Stimulated activated CD8-positive, alpha-beta memory T cell treated with anti-CD3 and anti-CD28 coated beads, Interleukin-12 subunit alpha, Interleukin-12 subunit beta, amount 100 ng/mL, for 24 hours (primary cell): ENCODE data around the gene ASB6.
"Not testable (repeated sequence)": the region's sequence is repeated elsewhere in the genome, so short reads cannot be mapped to it uniquely, and the experiment has no call there.

Experiments used
- DNase-seq: peaks from one replicate; pipeline ENCODE4 v3.0.0-alpha.2; 2020; ENCODE audit errors: extremely low read depth

The ASB6 gene

GRCh38 chr9:129667378-129667777 is 25.4 kb upstream of the ASB6 start:
- DNase-seq: no peak

GRCh38 chr9:129666575-129666974 is 24.6 kb upstream of the ASB6 start:
- DNase-seq: no peak

DNA sequence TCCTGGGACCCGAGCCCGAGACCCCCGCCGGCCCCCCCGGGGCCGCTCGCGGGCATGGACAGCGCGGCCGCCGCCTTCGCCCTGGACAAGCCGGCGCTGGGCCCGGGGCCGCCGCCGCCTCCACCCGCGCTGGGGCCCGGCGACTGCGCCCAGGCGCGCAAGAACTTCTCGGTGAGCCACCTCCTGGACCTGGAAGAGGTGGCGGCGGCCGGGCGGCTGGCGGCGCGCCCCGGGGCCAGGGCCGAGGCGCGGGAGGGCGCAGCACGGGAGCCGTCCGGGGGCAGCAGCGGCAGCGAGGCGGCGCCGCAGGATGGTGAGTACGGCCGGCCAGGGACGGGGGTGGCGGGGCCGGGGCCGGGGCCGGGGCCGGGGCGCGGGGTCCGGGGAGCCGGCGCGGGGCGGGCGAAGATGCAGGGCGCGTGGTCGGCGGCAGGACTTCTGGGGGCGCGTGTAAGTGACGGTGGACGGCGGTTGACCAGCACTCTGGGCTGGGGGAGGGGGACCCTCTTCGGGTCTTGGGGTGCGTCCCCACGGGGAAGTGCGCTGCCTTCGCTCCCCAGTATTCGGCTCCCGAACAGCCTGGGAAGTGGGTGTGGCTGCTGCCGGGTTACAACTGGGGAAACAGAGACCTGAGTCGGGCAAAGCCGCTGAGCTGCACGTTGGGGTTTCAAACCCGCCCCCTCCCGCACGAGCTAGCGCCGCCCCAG is 24.0 kb upstream of the ASB6 start:
- no peak for DNase-seq

DNA sequence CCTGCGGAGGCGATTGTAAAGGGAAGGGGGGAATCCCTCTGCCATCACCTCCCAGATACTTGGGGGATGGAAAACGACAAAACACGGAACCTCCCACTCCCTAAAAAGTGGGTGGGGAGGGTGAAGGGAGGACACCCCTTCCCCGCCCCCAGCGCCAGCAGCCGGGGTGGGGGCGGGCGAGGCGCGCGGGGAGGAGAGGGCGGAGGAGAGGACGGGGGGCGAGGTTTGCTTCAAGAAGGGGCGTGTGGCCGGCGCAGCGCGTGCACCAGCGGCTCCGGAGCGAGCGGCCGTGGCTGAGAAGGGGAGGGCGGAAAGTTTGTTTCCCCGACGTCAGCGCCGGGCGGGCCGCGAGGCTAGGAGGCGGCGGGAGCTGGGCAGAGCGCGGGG is 23.4 kb upstream of the ASB6 start, which contains the start of gene PRRX2:
Gene PRRX2, plus strand, starts transcription at position 259 of the 387 bp plus-strand sequence. CDS start 221 bp downstream, outside the sequence.
- no peak for DNase-seq

- no peak for DNase-seq
Observed at GRCh38 chr9:129664746-129665388, 22.9 kb upstream of the ASB6 start.

GRCh38 chr9:129662239-129662638 is 20.3 kb upstream of the ASB6 start:
- not testable (repeated sequence) for DNase-seq

DNA sequence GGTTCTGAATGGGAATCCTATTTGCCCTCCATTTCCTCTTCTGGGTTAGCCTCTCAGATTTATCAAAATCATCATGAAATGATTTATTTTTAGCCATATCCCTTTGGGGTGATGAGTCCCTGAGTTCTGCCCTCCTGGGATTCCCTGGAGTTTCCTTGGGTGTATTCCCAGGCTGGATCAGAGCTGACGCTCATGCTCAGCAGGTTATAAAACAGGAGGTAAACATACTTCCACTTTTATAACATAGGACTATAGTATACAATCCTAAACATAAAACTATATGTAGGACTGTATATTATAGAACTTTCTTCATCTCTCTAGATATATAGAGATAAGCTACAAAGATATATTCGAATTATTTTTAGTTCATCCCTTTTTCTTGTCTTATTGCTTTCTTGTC is 19.1 kb upstream of the ASB6 start:
- no peak for DNase-seq

GRCh38 chr9:129656795-129657390 is 14.9 kb upstream of the ASB6 start:
- DNase-seq: no peak

GRCh38 chr9:129655696-129656095 is 13.7 kb upstream of the ASB6 start:
- no peak for DNase-seq

DNA sequence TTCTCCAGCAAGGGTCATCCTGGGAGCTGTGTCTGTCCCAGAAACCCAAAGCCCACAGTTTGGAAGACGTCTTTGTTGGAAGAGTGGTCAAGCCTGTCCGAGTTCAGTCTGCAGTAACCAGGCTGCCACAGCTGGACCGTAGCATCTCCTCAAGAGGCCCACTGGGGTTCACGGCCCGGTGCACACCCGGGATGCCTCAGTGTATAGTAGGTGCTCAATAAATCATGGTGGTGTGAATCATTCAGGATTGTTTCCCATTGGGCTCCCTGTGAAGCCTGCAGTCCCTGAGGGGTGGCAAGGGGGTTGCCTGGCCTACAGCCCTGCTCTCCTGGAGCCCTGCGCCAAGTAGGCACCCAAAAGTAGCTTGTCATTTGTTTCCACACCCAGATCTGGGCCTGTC is 13.2 kb upstream of the ASB6 start:
- no peak for DNase-seq

GRCh38 chr9:129654554-129655040 is 12.6 kb upstream of the ASB6 start:
- no peak for DNase-seq

- DNase-seq: no peak
Observed at GRCh38 chr9:129653823-129654553, 12.0 kb upstream of the ASB6 start.

GRCh38 chr9:129650680-129651235 is 8.8 kb upstream of the ASB6 start:
- no peak for DNase-seq

- DNase-seq: no peak
Observed at GRCh38 chr9:129649726-129650679, 8.1 kb upstream of the ASB6 start.

DNA sequence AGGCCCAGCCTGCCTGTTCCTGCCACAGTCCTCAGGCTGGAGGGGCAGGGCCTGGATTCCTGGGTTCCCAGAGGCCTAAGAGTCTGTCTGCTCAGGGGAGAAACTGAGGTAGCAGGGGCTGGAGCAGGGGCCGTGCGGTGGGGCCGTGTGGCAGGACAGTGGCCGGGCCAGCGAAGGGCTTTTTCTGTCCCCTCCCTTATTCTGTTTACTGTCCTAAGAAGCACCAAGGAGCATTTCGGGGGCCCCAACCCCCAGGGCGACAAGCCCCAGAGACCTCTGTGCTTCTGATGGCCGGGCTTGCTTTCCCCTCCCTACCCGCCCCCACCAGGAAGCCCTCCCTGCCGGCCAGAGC is 6.8 kb upstream of the ASB6 start:
- DNase-seq: no peak

DNA sequence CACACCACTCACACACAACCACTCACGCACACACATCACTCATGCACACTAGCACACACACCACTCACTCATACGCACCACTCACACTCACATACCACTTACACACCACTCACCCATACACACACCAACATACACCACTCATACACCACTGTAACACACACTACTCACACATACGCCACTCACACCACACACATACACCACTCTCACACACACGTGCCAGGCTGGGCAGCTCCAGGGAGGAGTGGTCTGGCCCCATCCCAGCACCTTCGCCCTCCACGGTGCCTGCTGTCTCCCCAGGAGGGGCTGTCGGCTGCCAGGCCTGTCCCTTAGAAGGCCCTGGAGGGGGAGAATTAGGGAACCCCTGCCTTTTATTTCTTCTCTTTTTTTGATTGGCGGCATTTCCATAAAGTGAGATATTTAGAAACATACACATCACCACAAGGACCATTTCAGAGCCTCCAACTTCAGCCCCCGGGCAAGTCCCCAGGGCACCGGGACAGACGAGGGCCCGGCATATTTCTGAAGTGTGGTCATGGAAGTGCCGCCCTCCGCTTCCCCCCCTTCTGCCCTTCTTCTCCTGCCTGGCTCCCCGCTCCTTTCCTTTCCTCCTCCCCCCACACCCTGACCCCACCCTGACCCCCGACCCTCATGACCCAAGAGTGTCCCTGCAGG is 6.3 kb upstream of the ASB6 start:
- DNase-seq: no peak

- DNase-seq: no peak
Observed at GRCh38 chr9:129647635-129648034, 5.7 kb upstream of the ASB6 start.

- DNase-seq: no peak
Observed at GRCh38 chr9:129646654-129647053, 4.7 kb upstream of the ASB6 start.

DNA sequence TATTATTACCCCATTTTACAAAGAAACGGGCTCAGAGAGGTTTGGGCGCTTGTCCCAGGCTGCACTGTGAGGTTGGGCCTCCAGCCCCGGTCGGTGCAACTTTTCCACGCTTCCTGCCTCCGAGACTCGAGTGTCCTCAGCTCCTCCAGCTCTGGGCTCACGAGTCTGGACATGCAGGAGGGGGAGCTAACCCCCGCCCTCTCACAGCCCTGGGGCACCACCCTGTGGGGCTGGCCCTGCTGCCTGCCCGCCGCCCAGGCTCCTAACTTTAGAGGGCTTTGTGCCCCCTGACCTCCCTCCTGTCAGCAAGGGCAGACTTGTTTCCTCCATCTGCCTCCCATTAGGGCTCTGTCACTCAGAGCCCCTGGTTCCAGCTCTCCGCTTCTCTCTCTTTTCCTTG is 4.3 kb upstream of the ASB6 start:
- no peak for DNase-seq

- no peak for DNase-seq
Observed at GRCh38 chr9:129644902-129645301, 3.0 kb upstream of the ASB6 start.
